SU-DHL-6 (cell line): ENCODE measurements around the gene WDR38.

Experiments
- H2AFZ ChIP-seq: fragments of 200-600 bp; sonication (generic); 2 replicates; pipeline ENCODE4 v1.6.1; 2014; ENCODE audit warnings: low read depth, mild to moderate bottlenecking, moderate library complexity, mixed read lengths, antibody characterized with exemption, low read length; ENCODE audit not compliant: severe bottlenecking
- H3F3A ChIP-seq: fragments of 200-600 bp; shearing (Covaris generic); 2 replicates; pipeline ENCODE4 v1.6.0; 2016; ENCODE audit warnings: antibody characterized with exemption, mild to moderate bottlenecking; ENCODE audit not compliant: insufficient read depth
- H3K27ac ChIP-seq: fragments of 200-600 bp; sonication (generic); 2 replicates; pipeline ENCODE4 v1.5.1; 2016; ENCODE audit warnings: low read depth, mild to moderate bottlenecking, low read length, moderate library complexity, mixed read lengths
- H3K27me3 ChIP-seq: fragments of 200-600 bp; sonication (generic), shearing (Covaris generic); 2 replicates; pipeline ENCODE4 v1.6.0; 2014; ENCODE audit warnings: mild to moderate bottlenecking, low read length
- H3K36me3 ChIP-seq: fragments of 200-600 bp; sonication (generic); 2 replicates; pipeline ENCODE4 v1.6.1; 2014; ENCODE audit warnings: mild to moderate bottlenecking, low read length, mixed read lengths
- H3K4me2 ChIP-seq: fragments of 300-600, 200-600 bp; shearing (Covaris generic), sonication (generic); 2 replicates; pipeline ENCODE4 v1.6.0; 2014; ENCODE audit warnings: low read length, low read depth, mild to moderate bottlenecking; ENCODE audit not compliant: poor library complexity, severe bottlenecking
- H3K4me3 ChIP-seq: fragments of 200-600 bp; sonication (generic); 2 replicates; pipeline ENCODE4 v1.5.1; 2014; ENCODE audit warnings: antibody characterized with exemption, low read length, mild to moderate bottlenecking, mixed read lengths; ENCODE audit not compliant: insufficient read depth, poor library complexity, severe bottlenecking
- H3K79me2 ChIP-seq: fragments of 200-600 bp; sonication (generic); 2 replicates; pipeline ENCODE4 v1.6.1; 2014; ENCODE audit warnings: mild to moderate bottlenecking, low read length, moderate library complexity; ENCODE audit not compliant: insufficient read depth
- H3K9ac ChIP-seq: fragments of 200-600 bp; sonication (generic); 2 replicates; pipeline ENCODE4 v1.7.0; 2014; ENCODE audit warnings: mild to moderate bottlenecking, low read length
- H3K9me2 ChIP-seq: fragments of 200-600 bp; sonication (generic); replicated peaks from 2 replicates; pipeline ENCODE4 v1.6.1; 2014; ENCODE audit warnings: low read length; ENCODE audit not compliant: insufficient read depth
- H3K9me3 ChIP-seq: fragments of 200-600 bp; sonication (generic); 2 replicates; pipeline ENCODE4 v1.6.1; 2014; ENCODE audit warnings: low read length, mixed read lengths; ENCODE audit not compliant: insufficient read depth
- H4K20me1 ChIP-seq: fragments of 200-600 bp; sonication (generic); 2 replicates; pipeline ENCODE4 v1.6.1; 2014; ENCODE audit warnings: low read depth, mild to moderate bottlenecking, antibody characterized with exemption, low read length, moderate library complexity, mixed read lengths
- EZH2phosphoT487 ChIP-seq: fragments of 200-600 bp; sonication (generic), shearing (Covaris generic); conservative IDR thresholded peaks from 2 replicates; pipeline ENCODE4 v1.6.1; 2018; ENCODE audit warnings: mild to moderate bottlenecking, antibody characterized with exemption, low read length, moderate library complexity, mixed read lengths
- TF ChIP-seq, protein P1 (sequence below): fragments of 200-600 bp; sonication (generic); IDR thresholded peaks from one replicate; pipeline ENCODE4 v1.5.1; 2017; ENCODE audit warnings: antibody characterized with exemption, mild to moderate bottlenecking, low read length, moderate library complexity; ENCODE audit not compliant: insufficient read depth, poor library complexity, severe bottlenecking

WDR38 gene

DNA sequence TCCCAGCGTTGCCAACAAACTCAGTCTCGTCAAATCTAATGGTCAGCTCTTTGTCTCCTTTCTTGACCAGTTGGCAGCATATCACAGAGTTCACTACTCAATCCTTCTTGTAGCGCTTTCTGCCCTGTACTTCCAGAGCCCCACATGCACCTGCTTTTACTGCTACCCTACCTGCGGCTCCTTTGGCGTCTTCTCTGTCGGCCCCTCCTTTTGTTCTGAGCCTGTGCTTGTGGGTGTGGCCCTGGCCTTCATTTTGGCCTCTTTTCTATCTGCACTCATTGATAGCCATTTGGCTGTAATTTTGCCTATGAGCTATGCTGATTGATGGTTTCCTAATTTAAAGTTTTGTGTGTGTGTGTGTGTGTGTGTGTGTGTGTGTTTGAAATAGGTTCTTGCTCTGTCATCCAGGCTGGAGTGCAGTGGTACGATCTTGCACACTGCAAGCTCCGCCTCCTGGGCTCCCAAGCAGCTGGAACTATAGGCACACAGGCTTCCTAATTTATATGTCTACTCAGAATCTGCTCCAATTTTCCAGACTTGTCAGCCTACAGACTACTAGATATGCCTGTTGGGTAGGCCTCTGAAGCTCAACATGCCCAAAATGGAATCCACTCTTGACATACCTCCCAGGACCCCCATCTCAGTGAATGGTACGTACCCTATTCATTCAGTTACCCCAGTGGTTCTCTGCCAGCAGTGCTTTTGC is 40.9 kb downstream of the WDR38 start:
- H3K9me3 ChIP-seq, result no peaks in the 10 kb centered on the region
- no peaks in the 10 kb centered on the region for H4K20me1 ChIP-seq
- TF ChIP-seq EZH2phosphoT487, result no peak
- TF ChIP-seq, protein P1, sequence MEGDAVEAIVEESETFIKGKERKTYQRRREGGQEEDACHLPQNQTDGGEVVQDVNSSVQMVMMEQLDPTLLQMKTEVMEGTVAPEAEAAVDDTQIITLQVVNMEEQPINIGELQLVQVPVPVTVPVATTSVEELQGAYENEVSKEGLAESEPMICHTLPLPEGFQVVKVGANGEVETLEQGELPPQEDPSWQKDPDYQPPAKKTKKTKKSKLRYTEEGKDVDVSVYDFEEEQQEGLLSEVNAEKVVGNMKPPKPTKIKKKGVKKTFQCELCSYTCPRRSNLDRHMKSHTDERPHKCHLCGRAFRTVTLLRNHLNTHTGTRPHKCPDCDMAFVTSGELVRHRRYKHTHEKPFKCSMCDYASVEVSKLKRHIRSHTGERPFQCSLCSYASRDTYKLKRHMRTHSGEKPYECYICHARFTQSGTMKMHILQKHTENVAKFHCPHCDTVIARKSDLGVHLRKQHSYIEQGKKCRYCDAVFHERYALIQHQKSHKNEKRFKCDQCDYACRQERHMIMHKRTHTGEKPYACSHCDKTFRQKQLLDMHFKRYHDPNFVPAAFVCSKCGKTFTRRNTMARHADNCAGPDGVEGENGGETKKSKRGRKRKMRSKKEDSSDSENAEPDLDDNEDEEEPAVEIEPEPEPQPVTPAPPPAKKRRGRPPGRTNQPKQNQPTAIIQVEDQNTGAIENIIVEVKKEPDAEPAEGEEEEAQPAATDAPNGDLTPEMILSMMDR, result no peak
- H3F3A ChIP-seq, result no peaks in the 10 kb centered on the region
- no peak overlapping the region for H2AFZ ChIP-seq
- peaks cover 4% of the 10 kb centered on the region; the same call in 1 of the 2 replicates for H3K36me3 ChIP-seq
- no peaks in the 10 kb centered on the region for H3K9me2 ChIP-seq
- no peak overlapping the region for H3K4me3 ChIP-seq
- H3K79me2 ChIP-seq, result no peaks in the 10 kb centered on the region
- H3K27me3 ChIP-seq, result no peaks in the 10 kb centered on the region
- no peak overlapping the region for H3K4me2 ChIP-seq
- H3K27ac ChIP-seq, result no peak overlapping the region
- no peak overlapping the region for H3K9ac ChIP-seq

DNA sequence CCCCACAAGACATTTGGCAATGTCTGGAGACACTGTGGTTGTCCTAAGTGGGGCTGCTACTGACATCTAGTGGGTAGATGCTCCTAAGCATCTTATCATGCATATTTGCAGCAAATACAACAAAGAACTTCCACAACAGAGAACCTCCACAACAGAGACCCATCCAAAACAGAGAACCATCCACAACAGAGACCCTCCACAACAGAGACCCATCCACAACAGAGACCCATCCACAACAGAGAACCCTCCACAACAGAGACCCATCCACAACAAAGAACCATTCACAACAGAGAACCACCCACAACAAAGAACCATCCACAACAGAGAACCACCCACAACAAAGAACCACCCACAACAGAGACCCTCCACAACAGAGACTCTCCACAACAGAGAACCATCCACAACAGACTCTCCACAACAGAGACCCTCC is 41.5 kb downstream of the WDR38 start:
- H3K27me3 ChIP-seq, result no peaks in the 10 kb centered on the region
- H3K79me2 ChIP-seq, result no peaks in the 10 kb centered on the region
- H3K36me3 ChIP-seq, result peaks cover 4% of the 10 kb centered on the region; the same call in 1 of the 2 replicates
- no peak overlapping the region for H3K9ac ChIP-seq
- H3K4me2 ChIP-seq, result no peak overlapping the region
- H3K27ac ChIP-seq, result no peak overlapping the region
- no peaks in the 10 kb centered on the region for H3K9me3 ChIP-seq
- no peak overlapping the region for H3K4me3 ChIP-seq
- H3F3A ChIP-seq, result no peaks in the 10 kb centered on the region
- H3K9me2 ChIP-seq, result no peaks in the 10 kb centered on the region
- no peak overlapping the region for H2AFZ ChIP-seq
- TF ChIP-seq, protein P1, result peak; percentile 43
- TF ChIP-seq EZH2phosphoT487, result no peak
- H4K20me1 ChIP-seq, result no peaks in the 10 kb centered on the region

DNA sequence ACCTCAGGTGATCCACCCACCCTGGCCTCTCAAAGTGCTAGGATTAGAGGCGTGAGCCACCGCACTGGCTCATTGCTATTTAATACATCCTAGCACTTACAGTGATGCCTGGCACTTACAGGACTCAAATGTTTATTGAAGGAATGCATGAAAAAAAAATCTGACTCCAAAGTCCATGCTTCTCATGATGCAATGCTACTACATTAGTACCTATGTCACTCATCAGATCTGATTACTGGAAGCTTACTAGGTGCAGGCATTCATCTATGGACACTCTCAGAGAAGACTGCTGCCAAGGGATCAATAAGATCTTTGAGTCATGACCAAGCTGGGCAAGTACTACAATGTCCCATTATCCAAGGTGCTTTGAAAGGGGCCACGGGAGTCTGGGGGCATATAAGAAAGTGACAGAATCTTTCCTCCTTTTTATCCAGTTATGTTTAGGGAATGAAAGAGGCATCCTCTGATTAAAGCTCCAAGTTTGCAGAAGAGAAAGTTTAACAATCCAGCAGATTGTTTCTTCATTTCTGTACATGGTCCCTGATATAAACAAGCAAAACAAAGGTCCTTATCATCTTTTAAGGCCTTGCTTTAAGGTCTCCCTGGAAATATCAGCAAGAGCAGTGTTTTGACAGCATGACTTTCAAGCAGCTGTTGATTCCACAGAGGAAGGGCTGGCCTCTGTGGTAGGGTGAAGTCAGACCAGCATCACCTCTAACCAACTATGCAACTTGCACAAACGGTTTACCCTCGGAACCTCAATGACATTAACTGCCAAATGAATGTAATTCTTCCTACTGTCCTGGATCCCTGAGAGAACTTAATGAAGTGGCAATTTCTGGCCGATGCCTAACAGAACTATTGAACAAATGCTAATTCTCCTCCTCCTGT is 44.6 kb downstream of the WDR38 start:
- no peaks in the 10 kb centered on the region for H3K27me3 ChIP-seq
- no peaks in the 10 kb centered on the region for H4K20me1 ChIP-seq
- H3K79me2 ChIP-seq, result no peaks in the 10 kb centered on the region
- H3K4me2 ChIP-seq, result no peak overlapping the region
- no peaks in the 10 kb centered on the region for H3K9me3 ChIP-seq
- no peaks in the 10 kb centered on the region for H3K9me2 ChIP-seq
- no peaks in the 10 kb centered on the region for H3F3A ChIP-seq
- no peak overlapping the region for H3K9ac ChIP-seq
- H3K36me3 ChIP-seq, result peaks cover 4% of the 10 kb centered on the region; the same call in 1 of the 2 replicates
- TF ChIP-seq EZH2phosphoT487, result no peak
- TF ChIP-seq, protein P1, result no peak
- H2AFZ ChIP-seq, result no peak overlapping the region
- no peak overlapping the region for H3K4me3 ChIP-seq
- H3K27ac ChIP-seq, result no peak overlapping the region
